Measurements from ENCODE around the gene USP25. TPM values are rescaled to one million over a fixed set of nuclear protein-coding genes. Genes with fewer than 3 reads are reported as not detected.

Gene USP25
- polyA plus RNA-seq, 3 donors from 2014 or later, result 9.6 to 12.1 (median 9.8) TPM

DNA sequence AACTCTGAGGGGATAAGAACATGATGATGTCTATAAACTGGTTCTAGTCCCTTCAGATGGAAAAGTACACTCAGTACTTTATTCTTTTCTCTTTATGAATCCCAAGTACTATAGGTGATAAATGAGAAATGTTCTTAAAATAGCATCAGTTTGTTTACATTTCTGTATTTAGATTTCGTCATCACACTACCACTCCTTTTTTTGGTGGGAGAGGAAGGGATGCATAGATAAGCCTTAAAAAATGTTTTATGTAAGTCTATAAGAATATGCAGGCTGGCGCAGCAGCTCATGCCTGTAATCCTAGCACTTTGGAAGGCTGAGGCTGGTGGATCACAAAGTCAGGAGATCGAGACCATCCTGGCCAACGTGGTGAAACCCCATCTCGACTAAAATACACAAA lies 144.8 kb downstream of the USP25 start:
- Mint-ChIP-seq H3K4me3 (no peak overlapping the region), H3K27ac (peak overlapping the region in 1 of 6 donors; percentile 40)

DNA sequence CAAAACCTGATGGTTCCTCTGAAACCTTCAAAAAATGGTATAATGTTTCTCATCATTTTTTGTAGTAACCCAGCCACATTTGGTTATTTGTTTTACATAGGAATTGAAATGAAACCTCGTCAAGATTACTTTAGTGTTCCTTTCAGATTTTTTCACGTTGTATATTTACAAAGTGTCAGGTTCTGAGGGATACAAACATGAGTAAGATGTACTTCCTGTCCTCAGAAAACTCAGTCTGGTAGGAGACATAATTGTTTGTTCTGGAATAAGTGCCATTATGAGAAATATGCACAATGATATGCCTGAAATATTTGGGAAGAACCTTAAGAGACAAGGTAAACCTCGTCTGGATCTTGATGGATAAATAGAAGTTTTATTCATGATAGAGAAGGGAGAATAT lies 145.5 kb downstream of the USP25 start:
- Mint-ChIP-seq H3K4me3 (no peak overlapping the region), H3K27ac (no peak overlapping the region), H3K9me3 (no peaks in the 10 kb centered on the region), H3K36me3 (peaks cover 37 to 39% (median 38%) of the 10 kb centered on the region in 3 donors), H3K4me1 (no peaks in the 10 kb centered on the region), H3K27me3 (ENCODE audit: low read depth in 3 of 3) (peaks cover 0 to 3% (median 1%) of the 10 kb centered on the region in 3 donors)
- no peak for DNase-seq

More for the DNA sequence above, 144.8 kb downstream of the USP25 start:
- no peaks in the 10 kb centered on the region for H3K4me1 Mint-ChIP-seq
- no peaks in the 10 kb centered on the region for H3K9me3 Mint-ChIP-seq
- H3K36me3 Mint-ChIP-seq, result peaks cover 31 to 37% (median 34%) of the 10 kb centered on the region in 3 donors
- no peak for DNase-seq
- H3K27me3 Mint-ChIP-seq (ENCODE audit: low read depth in 3 of 3), result peaks cover 0 to 3% (median 1%) of the 10 kb centered on the region in 3 donors

DNA sequence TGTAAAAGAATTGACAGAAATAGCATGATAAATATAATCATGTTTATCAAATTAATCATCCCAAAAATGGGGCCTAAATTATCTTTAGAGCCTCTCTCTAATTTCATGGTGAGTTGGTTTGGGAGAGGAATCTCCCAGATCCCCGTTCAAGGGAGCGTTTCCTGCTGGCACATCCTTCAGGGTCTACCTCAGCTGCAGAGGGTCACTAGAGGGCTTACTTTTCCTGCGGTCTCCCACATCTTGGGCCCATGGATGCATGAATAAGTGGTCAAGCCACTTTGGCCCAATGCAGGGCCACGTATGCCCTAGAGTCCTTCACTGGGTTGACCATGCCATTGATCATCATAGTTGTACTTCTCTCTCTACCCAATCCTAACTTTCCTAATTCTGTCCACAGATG lies 164.1 kb downstream of the USP25 start:
- DNase-seq, result no peak
- no peak overlapping the region for H3K27ac Mint-ChIP-seq
- H3K9me3 Mint-ChIP-seq, result peaks cover 0 to 14% (median 8%) of the 10 kb centered on the region in 6 donors
- H3K36me3 Mint-ChIP-seq, result no peaks in the 10 kb centered on the region
- peaks cover 0 to 7% (median 3%) of the 10 kb centered on the region in 3 donors for H3K27me3 Mint-ChIP-seq (ENCODE audit: low read depth in 3 of 3)
- H3K4me1 Mint-ChIP-seq, result no peaks in the 10 kb centered on the region
- H3K4me3 Mint-ChIP-seq, result no peak overlapping the region

DNA sequence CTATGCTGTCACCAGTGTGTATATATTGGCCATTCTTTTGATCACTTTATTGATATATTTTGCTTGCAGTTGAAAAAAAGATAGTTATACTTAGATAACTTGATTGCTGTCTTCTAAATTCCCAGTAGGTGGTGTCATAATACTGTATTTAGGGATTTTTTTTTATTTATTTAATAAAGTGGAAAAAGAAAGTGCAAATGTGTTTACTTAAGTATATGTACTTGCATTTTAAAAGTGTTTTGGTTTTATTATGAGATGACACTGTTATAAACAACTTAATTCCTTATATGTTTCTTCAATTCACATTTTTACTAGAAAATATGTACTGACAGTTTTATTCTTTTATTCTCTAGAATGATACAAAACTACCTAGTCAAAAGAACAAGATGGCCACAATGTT lies 164.8 kb downstream of the USP25 start:
- Mint-ChIP-seq H3K9me3 (peaks cover 3 to 21% (median 13%) of the 10 kb centered on the region in 6 donors), H3K4me1 (no peaks in the 10 kb centered on the region), H3K27me3 (ENCODE audit: low read depth in 3 of 3) (peaks cover 0 to 7% (median 3%) of the 10 kb centered on the region in 3 donors), H3K27ac (no peak overlapping the region), H3K36me3 (peaks cover 0 to 5% (median 4%) of the 10 kb centered on the region in 3 donors), H3K4me3 (no peak overlapping the region)
- no peak for DNase-seq

DNA sequence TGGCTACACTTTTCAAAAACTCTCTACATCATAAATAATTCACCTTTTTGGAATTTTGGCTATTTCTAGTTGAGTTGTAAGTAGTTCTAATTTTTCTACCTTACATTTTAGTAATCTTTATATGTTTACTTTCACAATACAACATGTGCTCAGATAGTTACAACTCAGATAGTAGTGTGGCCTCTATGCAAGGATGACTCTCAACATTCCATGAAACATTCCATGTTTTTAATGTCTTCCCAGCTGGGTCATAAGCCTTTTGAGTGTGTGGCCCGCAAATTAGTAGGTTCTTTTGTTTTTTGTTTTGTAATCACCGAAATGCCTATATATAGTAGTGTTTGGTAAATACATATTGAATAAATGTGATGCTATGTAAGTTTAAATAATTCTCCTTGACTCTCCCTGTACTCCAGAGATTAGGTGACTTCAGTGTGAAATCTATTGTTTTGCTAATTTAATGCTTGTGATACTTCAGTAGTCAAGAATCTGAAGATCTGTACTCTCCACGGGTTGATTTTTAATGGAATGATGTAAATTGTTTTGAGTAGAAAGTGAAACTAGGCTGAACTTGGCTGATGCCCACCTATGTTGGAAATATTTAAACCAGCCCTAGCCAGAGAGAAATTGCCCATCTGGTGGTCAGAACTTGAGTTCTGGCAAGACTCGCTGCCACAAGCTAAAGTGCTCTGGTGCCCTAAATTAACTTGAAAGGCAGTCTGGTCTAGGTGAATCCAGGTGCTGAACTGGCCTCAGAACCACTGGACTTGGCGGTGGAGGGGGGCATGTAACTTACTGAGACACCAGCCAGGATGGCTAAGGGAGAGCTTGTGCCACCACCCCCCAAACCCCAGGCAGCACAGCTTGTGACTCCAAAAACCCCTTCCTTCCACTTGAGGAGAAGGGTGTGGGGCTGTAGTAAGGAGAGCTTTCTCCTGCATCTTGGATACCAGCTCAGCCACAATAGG lies 165.6 kb downstream of the USP25 start:
- Mint-ChIP-seq H3K27me3 (ENCODE audit: low read depth in 3 of 3) (peaks cover 2 to 7% (median 3%) of the 10 kb centered on the region in 3 donors), H3K9me3 (peaks cover 9 to 29% (median 21%) of the 10 kb centered on the region in 6 donors)

DNA sequence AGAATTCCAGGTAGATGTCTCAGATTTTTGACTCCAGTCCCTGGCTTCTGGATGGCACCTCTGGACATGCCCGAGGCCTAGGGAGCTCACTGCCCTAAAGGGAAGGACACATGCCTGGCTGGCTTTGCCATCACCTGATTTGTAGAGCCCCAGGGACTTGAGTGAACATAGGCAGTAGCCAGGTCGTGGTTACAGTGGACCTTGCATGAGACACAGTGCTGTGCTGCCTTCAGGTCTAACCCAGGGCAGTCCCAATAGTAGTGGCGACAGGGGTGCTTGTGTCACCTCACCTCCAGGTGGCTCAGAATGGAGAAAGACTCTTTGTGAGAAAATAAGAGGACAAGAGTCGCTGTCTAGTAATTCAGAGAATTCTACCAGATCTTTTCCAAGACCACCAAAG lies 166.7 kb downstream of the USP25 start:
- Mint-ChIP-seq H3K27me3 (ENCODE audit: low read depth in 3 of 3) (peaks cover 2 to 9% (median 3%) of the 10 kb centered on the region in 3 donors), H3K4me1 (no peaks in the 10 kb centered on the region), H3K36me3 (peaks cover 0 to 7% (median 5%) of the 10 kb centered on the region in 3 donors), H3K4me3 (no peak overlapping the region), H3K9me3 (peaks cover 14 to 40% (median 32%) of the 10 kb centered on the region in 6 donors), H3K27ac (no peak overlapping the region)
- DNase-seq, result no peak

More for the DNA sequence above, 165.6 kb downstream of the USP25 start:
- no peak overlapping the region for H3K27ac Mint-ChIP-seq
- no peak for DNase-seq
- no peaks in the 10 kb centered on the region for H3K4me1 Mint-ChIP-seq
- peaks cover 0 to 5% (median 4%) of the 10 kb centered on the region in 3 donors for H3K36me3 Mint-ChIP-seq
- no peak overlapping the region for H3K4me3 Mint-ChIP-seq

DNA sequence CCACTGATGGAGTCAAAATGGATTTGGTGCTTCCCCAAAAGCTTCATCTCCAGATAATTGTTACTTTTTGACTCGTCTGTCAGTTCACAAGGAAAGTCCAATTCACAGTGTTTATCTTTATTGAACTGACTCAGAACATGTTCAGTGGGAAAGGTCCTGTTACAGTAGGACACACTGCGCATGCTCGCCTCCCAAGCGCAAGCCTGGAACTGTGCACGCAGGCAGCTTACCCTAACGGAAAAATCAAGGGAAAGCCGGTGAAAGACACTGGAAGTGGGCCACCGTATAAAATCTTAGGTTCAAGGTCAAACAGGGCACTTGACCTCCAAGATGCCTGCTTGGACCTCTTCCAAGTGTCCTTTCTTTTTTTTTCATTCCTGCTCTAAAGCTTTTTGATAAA lies 174.6 kb downstream of the USP25 start:
- Mint-ChIP-seq H3K27me3 (ENCODE audit: low read depth in 3 of 3) (peaks cover 2 to 11% (median 2%) of the 10 kb centered on the region in 3 donors), H3K4me3 (no peak overlapping the region), H3K27ac (no peak overlapping the region), H3K36me3 (peaks cover 3 to 6% (median 5%) of the 10 kb centered on the region in 3 donors), H3K9me3 (peaks cover 34 to 71% (median 63%) of the 10 kb centered on the region in 6 donors), H3K4me1 (no peaks in the 10 kb centered on the region)
- no peak for DNase-seq

DNA sequence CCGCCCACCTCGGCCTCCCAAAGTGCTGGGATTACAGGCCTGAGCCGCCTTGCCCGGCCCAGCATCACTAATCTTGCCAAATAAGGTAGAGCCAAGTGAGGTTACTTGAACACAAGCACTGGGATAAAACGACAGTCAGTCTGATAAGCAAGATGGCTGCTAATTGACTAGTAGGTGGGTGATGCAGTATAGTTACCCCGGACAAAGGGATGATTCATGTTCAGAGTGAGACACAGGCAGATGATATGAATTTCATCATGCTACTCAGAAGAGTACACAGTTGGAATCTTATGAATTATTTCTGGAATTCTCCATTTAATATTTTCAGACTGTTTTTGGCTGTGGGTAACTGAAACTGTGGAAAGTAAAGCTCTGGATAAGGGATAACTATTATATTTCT lies 178.4 kb downstream of the USP25 start:
- H3K4me3 Mint-ChIP-seq, result no peak overlapping the region
- H3K27me3 Mint-ChIP-seq (ENCODE audit: low read depth in 3 of 3), result peaks cover 1 to 6% (median 3%) of the 10 kb centered on the region in 3 donors
- H3K4me1 Mint-ChIP-seq, result no peaks in the 10 kb centered on the region
- no peak for DNase-seq
- peaks cover 24 to 48% (median 38%) of the 10 kb centered on the region in 6 donors for H3K9me3 Mint-ChIP-seq
- peaks cover 0 to 8% (median 3%) of the 10 kb centered on the region in 3 donors for H3K36me3 Mint-ChIP-seq
- no peak overlapping the region for H3K27ac Mint-ChIP-seq

DNA sequence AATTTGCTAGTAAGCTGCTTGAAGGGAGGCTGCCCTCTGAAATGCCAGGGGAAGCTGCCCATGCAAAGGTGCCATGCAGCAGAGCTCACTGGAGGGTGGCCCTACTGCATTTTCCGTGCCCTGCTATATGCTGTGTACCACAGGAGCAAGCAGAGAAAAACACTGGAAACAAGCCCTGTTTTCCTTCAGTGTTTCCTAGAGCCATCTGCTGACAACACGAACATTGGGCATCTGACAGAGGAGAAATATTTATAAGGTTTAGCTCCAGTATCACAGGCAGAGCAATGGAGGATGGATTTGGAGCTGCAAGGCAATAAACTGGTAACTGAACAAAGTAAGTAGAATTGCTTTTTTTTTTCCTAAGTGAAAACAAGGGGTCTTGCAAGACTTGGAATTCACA lies 198.4 kb downstream of the USP25 start:
- no peak overlapping the region for H3K27ac Mint-ChIP-seq
- no peaks in the 10 kb centered on the region for H3K36me3 Mint-ChIP-seq

DNA sequence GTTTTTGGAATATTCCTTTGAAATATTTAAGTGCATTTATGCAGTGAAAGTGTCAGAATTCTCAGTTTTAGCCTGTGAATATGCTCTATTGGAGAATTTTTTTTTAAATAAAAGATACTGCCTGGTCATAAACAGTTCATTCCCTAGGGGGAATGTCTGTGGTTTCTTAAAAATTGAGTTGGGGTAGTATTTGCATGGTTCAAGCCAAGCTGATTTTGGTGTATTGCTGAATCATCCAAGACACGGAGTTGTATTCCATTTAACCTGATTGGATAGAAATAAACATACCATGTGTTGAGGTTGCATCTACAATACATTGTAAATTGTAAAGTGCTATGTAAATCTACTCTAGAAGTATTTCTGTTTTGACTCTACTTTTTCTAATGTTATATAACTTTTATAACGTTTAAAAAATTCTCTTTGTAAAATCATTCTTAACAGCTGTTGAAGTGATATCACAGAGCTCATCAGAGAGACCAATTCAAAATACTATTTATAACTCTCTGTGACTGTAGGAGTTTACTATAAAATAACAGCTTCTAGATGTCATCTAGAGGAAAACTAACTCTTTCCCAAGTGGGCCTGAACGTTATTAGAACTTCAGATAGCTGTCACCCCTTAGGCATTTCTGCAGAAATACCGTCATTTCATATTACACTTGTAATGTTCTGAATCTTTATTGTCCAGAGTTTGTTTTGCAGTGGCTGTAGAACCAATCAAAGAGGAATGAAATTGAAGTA lies 199.1 kb downstream of the USP25 start:
- Mint-ChIP-seq H3K9me3 (peaks cover 0 to 8% (median 4%) of the 10 kb centered on the region in 6 donors), H3K27ac (no peak overlapping the region), H3K36me3 (no peaks in the 10 kb centered on the region), H3K4me1 (no peaks in the 10 kb centered on the region), H3K4me3 (no peak overlapping the region), H3K27me3 (ENCODE audit: low read depth in 3 of 3) (peaks cover 0 to 9% (median 2%) of the 10 kb centered on the region in 3 donors)
- no peak for DNase-seq

More for the DNA sequence above, 198.4 kb downstream of the USP25 start:
- H3K9me3 Mint-ChIP-seq, result peaks cover 0 to 8% (median 5%) of the 10 kb centered on the region in 6 donors
- H3K4me3 Mint-ChIP-seq, result no peak overlapping the region
- peaks cover 0 to 9% (median 2%) of the 10 kb centered on the region in 3 donors for H3K27me3 Mint-ChIP-seq (ENCODE audit: low read depth in 3 of 3)
- DNase-seq, result no peak
- H3K4me1 Mint-ChIP-seq, result no peaks in the 10 kb centered on the region

DNA sequence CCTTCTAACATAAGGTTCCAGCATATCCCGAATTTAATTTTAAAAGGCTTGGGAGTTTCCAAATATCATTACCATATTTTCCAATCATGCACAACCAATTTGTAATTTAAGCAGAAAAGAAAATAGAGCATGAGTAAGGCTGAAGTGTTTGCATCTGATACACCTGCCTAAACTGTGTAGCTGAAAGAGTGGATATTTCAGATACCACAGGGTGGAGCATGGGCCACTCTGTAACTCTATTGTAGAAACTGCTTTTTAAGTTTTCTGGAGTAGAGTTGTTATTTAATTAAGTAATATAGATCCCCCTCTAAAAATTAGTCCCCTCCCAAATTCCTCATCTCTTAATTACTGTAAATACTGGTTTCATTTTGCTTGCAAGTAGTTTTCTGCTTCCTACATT lies 199.8 kb downstream of the USP25 start:
- Mint-ChIP-seq H3K4me3 (no peak overlapping the region), H3K36me3 (no peaks in the 10 kb centered on the region), H3K9me3 (peaks cover 0 to 7% (median 4%) of the 10 kb centered on the region in 6 donors), H3K27ac (no peak overlapping the region), H3K4me1 (no peaks in the 10 kb centered on the region), H3K27me3 (ENCODE audit: low read depth in 3 of 3) (peaks cover 0 to 6% (median 2%) of the 10 kb centered on the region in 3 donors)
- no peak for DNase-seq
